ENCODE measurements around the gene TBCD. TPM values are rescaled to one million over a fixed set of nuclear protein-coding genes. Genes with fewer than 3 reads are reported as not detected.

Gene TBCD
- total RNA-seq, 2 experiments from 2014 or later = 77.8 to 85.8 TPM

DNA sequence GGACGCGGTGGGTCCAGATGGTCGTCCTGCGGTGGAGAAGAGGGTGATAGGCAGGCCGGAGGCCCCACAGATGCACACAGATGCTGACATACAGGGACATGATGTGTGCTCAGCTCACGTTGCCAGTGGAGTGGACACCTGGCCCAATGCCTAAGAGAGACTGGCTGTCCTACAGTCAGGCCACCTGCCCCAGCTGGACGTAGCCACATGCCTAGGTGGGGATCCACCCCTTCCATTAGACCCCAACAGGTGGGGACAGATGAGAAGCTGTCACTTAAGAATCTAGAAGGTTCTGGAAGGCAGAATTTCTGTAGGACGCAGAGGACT lies 205.6 kb downstream of the TBCD start:
- CTCF ChIA-PET = no interaction called here
- DNase-seq = no peak

DNA sequence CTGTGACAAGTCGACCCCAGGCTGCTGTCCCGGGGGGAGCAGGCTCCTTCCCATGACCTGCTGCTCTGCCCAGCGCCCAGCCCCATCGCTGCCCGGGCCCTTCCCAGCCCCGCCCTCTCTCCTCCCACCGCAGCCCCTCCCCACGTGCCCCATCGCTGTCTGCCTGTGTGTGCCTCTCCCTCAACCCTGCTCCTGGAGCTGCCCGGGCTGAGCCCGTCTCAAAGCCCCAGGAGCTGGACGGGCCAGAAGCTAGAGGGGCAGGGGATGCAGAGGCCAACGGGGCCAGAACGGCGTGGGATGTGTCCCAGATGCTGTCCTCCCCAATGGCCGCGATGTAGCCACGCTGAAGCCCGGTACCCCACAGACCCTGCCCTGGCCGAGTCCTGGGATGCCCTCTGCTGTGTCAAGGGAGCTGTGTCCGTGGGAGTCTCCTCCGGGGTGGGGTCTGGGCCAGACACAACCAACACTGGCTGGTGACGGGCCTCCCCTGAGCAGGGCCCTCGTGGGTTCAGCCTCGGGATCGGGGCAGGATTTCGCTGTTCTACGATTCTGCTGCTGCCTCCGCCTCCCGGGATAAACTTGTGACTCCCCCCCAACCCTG lies 206.2 kb downstream of the TBCD start:
- H3K27ac Mint-ChIP-seq = no peak overlapping the region
- no peaks in the 10 kb centered on the region for H3K4me1 Mint-ChIP-seq (ENCODE audit: low read depth)
- H3K9me3 Mint-ChIP-seq = peaks cover 13% of the 10 kb centered on the region
- no peaks in the 10 kb centered on the region for H3K27me3 Mint-ChIP-seq
- peaks cover 32% of the 10 kb centered on the region for H3K36me3 Mint-ChIP-seq (ENCODE audit: low read depth)
- intact Hi-C loops (cut with micrococcal nuclease) = no loop called here
- ChIA-PET CTCF (no interaction called here), POLR2A (no interaction called here)
- no peak for ATAC-seq
- TF ChIP-seq, protein P1, sequence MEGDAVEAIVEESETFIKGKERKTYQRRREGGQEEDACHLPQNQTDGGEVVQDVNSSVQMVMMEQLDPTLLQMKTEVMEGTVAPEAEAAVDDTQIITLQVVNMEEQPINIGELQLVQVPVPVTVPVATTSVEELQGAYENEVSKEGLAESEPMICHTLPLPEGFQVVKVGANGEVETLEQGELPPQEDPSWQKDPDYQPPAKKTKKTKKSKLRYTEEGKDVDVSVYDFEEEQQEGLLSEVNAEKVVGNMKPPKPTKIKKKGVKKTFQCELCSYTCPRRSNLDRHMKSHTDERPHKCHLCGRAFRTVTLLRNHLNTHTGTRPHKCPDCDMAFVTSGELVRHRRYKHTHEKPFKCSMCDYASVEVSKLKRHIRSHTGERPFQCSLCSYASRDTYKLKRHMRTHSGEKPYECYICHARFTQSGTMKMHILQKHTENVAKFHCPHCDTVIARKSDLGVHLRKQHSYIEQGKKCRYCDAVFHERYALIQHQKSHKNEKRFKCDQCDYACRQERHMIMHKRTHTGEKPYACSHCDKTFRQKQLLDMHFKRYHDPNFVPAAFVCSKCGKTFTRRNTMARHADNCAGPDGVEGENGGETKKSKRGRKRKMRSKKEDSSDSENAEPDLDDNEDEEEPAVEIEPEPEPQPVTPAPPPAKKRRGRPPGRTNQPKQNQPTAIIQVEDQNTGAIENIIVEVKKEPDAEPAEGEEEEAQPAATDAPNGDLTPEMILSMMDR (IDR thresholded peaks at IDR 0.05) = no peak
- DNase-seq = no peak
- no peak overlapping the region for H3K4me3 Mint-ChIP-seq

More for the DNA sequence above, 205.6 kb downstream of the TBCD start:
- TF ChIP-seq, protein P1 (IDR thresholded peaks at IDR 0.05) = no peak
- Mint-ChIP-seq H3K4me1 (ENCODE audit: low read depth) (no peaks in the 10 kb centered on the region), H3K9me3 (peaks cover 19% of the 10 kb centered on the region), H3K4me3 (no peak overlapping the region), H3K27ac (no peak overlapping the region), H3K27me3 (no peaks in the 10 kb centered on the region), H3K36me3 (ENCODE audit: low read depth) (peaks cover 38% of the 10 kb centered on the region)
- POLR2A ChIA-PET = no interaction called here
- ATAC-seq = no peak
- intact Hi-C loops (cut with micrococcal nuclease) = no loop called here

DNA sequence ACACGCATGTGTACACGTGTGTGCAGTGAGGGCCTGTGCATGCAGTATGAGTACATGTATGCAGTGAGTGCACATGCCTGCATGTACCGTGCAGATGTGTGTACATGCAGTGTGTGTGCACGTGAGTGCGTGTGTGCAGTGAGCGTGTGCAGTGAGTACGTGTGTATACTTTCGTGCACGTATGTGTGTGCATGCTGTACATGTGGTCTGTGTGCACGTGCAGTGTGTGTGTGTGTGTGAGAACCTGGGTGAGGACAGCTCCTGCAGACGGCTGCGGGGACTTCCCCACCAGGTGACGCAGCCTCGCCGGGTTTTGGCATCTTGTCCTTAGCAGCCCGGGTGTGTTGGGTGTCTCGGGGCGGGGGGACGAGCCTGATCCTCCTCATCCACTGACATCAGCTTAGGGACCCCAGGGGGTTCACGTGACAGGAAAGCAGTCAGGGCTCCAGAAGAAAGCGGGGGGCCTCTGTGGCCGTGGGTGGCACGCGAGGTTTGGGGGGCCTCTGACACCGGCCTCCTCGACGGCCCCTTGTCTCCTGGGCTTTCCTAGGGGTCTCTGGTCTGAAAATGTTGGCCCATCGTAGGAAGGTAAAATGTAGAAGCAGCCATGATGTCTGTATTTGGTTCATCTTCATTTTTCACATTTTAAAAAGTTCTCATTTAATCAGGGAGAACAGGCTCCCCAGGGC lies 207.5 kb downstream of the TBCD start:
- DNase-seq (no peak), ATAC-seq (no peak)
- Mint-ChIP-seq H3K4me3 (no peak overlapping the region), H3K9me3 (peaks cover 7% of the 10 kb centered on the region), H3K36me3 (ENCODE audit: low read depth) (peaks cover 24% of the 10 kb centered on the region), H3K27me3 (no peaks in the 10 kb centered on the region), H3K4me1 (ENCODE audit: low read depth) (peaks cover 5% of the 10 kb centered on the region), H3K27ac (no peak overlapping the region)
- POLR2A ChIA-PET = no interaction called here
- CTCF ChIA-PET = no interaction called here
- TF ChIP-seq, protein P1 (IDR thresholded peaks at IDR 0.05) = no peak
- intact Hi-C loops (cut with micrococcal nuclease) = no loop called here

DNA sequence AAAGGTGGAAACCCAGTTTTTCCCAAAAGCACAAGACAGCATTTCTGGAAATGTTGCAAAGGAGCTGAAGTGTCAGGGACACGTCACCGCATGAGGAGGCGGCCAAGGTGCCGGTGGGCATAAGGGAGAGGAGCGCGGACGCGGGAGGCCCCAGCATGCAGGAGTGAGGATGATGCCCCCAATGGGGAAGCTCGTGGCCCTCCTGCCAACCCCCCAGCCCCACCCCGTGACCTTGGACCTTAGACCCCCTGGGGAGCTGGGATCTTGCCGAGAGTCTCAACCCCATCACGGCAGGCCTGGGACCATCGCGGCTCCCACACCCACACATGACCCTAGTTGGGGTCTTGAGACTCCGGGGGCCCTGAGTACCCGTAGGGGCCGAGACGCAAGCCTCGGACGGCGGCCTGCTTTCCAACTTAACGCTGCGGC lies 208.1 kb downstream of the TBCD start:
- POLR2A ChIA-PET = no interaction called here
- DNase-seq (no peak), ATAC-seq (no peak)
- Mint-ChIP-seq H3K4me1 (ENCODE audit: low read depth) (peaks cover 5% of the 10 kb centered on the region), H3K27ac (no peak overlapping the region), H3K27me3 (no peaks in the 10 kb centered on the region), H3K4me3 (no peak overlapping the region), H3K36me3 (ENCODE audit: low read depth) (peaks cover 18% of the 10 kb centered on the region), H3K9me3 (peaks cover 3% of the 10 kb centered on the region)
- TF ChIP-seq, protein P1 (IDR thresholded peaks at IDR 0.05) = no peak
- intact Hi-C loops (cut with micrococcal nuclease) = no loop called here
- CTCF ChIA-PET = no interaction called here

DNA sequence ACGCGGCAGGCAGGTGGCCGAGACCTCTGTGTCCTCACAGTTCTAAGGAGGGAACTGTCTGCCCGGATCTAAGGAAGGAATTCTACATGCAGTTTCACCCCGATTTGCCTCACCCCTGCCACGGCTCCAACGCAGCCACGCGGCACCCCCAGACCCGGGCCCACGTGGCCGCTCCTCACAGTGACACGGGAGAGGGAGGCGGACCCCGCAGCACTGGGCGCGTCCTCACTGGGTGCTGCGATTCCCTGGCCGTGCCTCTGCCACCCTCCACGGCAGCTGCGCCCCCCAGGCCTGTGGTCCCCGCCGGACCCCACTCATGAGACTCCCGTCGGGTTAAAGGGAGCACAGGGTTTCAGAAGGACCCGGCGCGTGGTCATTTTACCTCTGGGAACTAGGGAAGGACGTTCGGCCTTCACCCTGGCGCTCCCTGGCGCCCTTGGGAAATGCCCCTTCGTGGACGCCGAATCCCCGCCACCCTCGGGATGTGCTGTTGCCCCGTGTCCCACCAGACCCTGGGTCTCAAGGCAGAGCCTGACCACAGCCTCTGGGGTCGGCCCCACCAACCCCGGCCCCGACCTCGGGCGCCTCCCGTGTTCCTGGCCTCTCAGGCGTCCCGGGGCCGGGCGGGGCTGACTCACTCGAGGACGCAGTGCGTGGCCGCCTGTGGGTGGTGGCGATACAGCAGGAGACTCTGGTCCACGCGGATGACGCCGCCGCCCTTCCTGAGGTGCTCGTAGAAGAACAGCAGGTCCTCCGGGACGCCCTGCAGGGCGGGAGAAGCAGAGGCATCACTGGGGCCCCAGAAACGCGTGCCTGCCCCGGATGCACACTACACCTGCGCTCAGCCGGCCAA lies 208.8 kb downstream of the TBCD start:
- Mint-ChIP-seq H3K4me3 (no peak overlapping the region), H3K4me1 (ENCODE audit: low read depth) (peaks cover 5% of the 10 kb centered on the region), H3K27ac (no peak overlapping the region), H3K27me3 (no peaks in the 10 kb centered on the region), H3K36me3 (ENCODE audit: low read depth) (peaks cover 11% of the 10 kb centered on the region), H3K9me3 (no peaks in the 10 kb centered on the region)
- intact Hi-C loops (cut with micrococcal nuclease) = no loop called here
- ATAC-seq (no peak), DNase-seq (no peak)
- TF ChIP-seq, protein P1 (IDR thresholded peaks at IDR 0.05) = no peak
- POLR2A ChIA-PET = no interaction called here
- CTCF ChIA-PET = no interaction called here

Data from activated CD8-positive, alpha-beta T cell treated with anti-CD3 and anti-CD28 coated beads for 36 hours (primary cell).